Activated CD4-positive, alpha-beta T cell treated with anti-CD3 and anti-CD28 coated beads for 48 hours (primary cell): ENCODE results near the gene CD300LB.
A peak's percentile ranks its signal among the peaks of the same experiment; 100 is the strongest.

Source experiments
- DNase-seq: peaks from one replicate; pipeline ENCODE4 v3.0.0-alpha.2; 2020

CD300LB gene

GRCh38 chr17:74547736-74548135 is 16.5 kb upstream of the CD300LB start:
- DNase-seq: peak; percentile 18

DNA sequence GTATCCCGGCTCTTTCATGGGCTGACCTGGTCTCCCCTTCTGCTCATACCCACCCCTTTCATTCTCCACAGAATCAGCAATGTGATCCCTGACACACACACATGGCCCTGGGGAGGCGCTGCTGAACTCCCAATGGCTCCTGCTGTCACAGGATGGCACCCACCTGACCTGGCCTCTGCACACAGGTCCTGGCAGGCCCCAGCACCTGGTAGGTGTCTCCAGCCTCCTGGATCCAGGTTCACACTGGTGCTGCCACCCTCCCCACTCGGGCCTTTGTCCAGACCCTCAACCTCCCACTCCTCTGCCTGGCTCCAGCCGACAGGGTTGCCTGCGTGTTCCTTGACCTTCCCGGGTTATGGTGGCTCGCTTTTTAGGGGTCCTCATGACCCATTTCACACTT is 16.0 kb upstream of the CD300LB start:
- no peak for DNase-seq

DNA sequence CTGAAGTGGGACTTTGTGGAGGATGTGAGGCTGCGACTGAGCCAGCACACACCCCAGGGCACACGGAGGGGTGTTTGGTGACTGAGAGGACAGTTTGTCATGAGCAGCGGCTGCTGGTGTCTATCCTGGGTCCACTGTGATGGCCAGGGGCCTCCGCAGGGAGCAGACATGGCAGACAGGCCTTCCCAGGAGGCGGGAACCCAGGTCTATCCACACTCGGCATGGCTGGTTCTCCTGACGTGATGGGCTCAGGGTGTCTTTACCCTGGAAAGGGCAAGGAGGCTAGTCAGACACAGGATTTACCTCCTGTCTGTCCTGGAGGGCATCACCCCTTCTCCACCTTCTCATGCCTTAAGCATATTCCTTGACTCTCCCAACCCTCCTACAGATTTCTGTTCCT is 15.3 kb upstream of the CD300LB start:
- DNase-seq: no peak

DNA sequence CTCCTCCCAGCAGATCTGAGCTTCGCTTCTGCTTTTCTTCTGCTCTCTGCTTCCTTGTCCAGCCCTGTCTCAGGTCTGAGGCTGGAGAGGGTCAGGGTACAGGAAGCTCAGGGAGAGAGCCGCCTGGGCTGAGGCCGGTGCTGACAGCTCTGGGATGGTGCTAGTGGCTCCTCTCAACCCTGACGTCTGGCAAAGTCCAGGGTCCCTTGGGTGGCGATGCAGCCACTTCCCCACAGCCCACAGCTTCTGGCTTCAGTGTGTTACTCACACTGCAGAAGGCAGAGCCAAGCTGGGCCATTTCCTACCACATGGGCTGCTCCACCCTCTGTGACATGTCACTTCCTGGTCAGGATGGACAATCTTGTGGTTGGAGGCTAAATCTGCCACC is 14.6 kb upstream of the CD300LB start, which contains the start of gene CD300C:
Gene CD300C (minus strand): TSS at position 273 of the 388 bp plus-strand sequence. CDS start 333 bp downstream, outside the sequence.
- DNase-seq: no peak

- no peak for DNase-seq
Measured at GRCh38 chr17:74544991-74545842, 13.9 kb upstream of the CD300LB start.

- no peak for DNase-seq
Measured at GRCh38 chr17:74543891-74544760, 12.9 kb upstream of the CD300LB start.

- DNase-seq: no peak
Measured at GRCh38 chr17:74543406-74543805, 12.1 kb upstream of the CD300LB start.

GRCh38 chr17:74542727-74543383 is 11.6 kb upstream of the CD300LB start:
- DNase-seq: no peak

- no peak for DNase-seq
Measured at GRCh38 chr17:74542166-74542565, 10.9 kb upstream of the CD300LB start.

GRCh38 chr17:74541176-74542111 is 10.2 kb upstream of the CD300LB start:
- DNase-seq: no peak

- DNase-seq: no peak
Measured at GRCh38 chr17:74539281-74539820, 8.1 kb upstream of the CD300LB start.

GRCh38 chr17:74536890-74537289 is 5.6 kb upstream of the CD300LB start:
- no peak for DNase-seq

- peak; percentile 18 for DNase-seq
Measured at GRCh38 chr17:74532115-74532514, 840 bp upstream of the CD300LB start.

DNA sequence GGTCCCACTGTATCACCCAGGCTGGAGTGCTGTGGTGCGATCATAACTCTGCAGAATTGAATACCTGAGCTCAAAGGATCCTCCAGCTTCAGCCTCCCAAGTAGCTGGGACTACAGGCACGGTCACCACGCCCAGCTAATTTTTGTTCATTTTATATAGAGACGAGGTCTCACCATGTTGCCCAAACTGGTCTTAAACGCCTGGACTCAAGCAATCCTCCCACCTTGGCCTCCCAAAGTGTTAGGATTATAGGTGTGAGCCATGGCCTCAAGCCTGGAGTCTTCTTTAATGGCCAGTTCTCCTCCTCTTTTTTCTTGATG is 484 bp downstream of the CD300LB start:
- no peak for DNase-seq

GRCh38 chr17:74529243-74529642 is 2.0 kb downstream of the CD300LB start:
- no peak for DNase-seq

DNA sequence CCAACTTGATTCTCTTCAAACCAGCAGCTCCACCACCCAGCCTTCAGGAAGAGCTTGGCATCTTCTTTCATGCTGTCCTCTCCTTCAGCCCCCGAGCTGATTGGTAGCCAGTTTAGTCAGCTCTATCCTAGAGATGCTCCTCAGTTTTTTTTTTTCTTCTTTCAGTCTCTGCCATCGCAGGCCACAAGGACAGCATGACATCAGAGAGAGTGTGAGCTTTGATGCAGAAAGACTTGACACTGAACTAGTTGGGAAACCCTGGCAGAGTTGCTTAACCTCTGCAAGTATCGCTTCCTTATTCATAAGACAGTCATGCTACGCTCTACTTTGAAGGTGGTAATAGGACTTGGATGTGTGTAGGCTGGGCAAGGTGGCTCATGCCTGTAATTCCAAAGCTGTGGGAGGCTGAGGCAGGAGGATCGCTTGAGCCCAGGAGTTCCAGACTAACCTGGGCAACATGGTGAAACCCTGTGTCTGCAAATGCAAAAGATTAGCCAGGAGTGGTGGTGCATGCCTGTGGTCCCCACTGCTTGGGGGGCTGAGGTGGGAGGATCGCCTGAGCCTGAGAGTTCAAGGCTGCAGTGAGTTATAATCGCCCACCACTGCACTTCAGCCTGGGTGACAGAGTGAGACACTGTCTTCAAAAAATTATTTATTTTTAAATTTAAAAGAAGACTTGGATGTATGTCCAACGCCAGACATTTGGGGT is 2.6 kb downstream of the CD300LB start:
- no peak for DNase-seq

DNA sequence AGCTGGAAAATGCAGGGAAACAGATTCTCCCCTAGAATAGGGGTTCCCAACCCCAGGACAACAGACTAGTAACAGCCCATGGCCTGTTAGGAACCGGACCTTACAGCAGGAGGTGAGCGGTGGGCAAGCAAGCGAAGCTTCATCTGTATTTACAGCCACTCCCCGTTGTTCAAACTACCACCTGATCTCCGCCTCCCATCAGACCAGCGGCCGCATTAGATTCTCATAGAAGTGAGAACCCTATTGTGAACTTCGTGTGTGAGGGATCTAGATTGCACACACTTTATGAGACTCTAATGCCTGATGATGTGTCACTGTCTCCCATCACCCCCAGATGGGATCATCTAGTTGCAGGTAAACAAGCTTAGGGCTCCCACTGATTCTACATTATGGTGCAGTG is 3.5 kb downstream of the CD300LB start:
- DNase-seq: no peak

- no peak for DNase-seq
Measured at GRCh38 chr17:74527081-74527480, 4.2 kb downstream of the CD300LB start.

DNA sequence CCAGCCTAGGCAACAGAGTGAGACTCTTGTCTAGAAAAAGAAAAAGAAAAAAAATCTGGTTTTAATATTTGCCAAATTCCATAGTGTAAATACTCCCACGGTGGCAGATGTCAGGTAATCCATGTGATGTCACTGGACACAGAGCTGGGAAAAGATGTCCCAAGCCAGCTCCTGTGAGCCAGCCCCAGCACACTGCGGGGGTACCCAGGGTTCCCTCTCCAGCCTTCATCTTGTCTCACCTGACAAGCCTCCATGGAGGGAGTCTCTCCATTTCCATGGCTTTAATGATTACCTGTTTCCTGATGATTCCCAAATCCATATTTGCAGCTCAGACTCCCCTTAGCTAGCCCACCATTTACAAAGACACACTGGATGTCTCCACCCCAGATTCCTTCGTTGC is 4.6 kb downstream of the CD300LB start:
- no peak for DNase-seq

- no peak for DNase-seq
Measured at GRCh38 chr17:74525781-74526288, 5.4 kb downstream of the CD300LB start.

DNA sequence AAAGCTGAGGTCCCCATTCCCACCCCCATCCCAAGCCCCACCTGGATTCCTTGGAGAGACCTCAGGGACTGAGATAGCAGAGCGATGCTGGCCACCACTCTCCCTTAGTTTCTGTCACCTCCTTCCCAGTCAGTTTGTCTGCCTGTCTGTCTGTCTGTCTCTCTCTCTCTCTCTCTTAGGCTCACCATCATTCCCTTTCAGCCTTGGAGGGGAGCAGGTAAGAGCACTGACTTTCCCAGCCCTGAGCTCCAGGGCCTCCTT is 5.9 kb downstream of the CD300LB start:
- DNase-seq: no peak
